Measurements from ENCODE around the gene RNF214. TPM values are rescaled to one million over a fixed set of nuclear protein-coding genes. Genes with fewer than 3 reads are reported as not detected.
A peak's percentile ranks its signal among the peaks of the same experiment; 100 is the strongest.
"Not testable (repeated sequence)": the region's sequence is repeated elsewhere in the genome, so short reads cannot be mapped to it uniquely, and the experiment has no call there.

The RNF214 gene
- total RNA-seq, 1 donor from 2014 or later = 32.1 TPM

- no peak for DNase-seq (ENCODE audit: low spot score)
Observed at GRCh38 chr11:117315285-117316196, 83.1 kb downstream of the RNF214 start.

DNA sequence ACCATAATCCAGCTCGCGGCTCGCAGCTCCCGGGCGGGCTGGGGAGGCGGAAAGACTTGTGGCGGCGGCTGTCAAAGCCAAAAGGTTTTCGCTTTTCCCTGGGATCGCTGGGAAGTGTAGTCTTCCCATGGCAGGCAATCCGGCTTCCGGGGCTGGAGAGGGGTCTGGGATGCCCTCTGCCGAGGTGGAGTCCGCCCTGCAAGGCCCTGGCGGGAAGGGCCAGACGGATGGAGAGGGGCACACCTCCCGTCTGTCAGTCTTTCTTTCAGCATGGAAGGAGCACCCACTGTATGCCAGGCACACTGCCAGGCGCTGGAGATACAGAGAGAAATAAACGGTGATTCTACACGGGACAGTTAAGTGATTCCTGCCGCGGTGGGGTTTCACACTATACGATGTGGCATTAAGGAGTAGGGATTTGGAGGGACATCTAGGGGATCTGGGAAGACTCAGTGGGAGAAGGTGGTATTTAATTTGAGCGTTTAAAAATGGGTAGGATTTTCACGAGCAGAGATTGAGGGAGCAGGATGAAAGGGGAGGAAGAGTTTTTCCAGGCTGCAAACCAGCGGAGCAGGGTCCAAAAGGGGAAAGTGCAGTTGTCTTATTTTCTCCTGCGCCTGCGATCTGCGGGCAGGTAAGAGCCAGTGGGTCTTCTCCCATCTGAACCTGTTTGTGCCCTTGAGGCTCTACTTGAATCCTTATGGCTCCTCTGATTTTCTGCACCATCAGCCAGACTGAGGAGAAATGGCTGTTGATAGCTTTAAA is 83.9 kb downstream of the RNF214 start, which contains the start of gene BACE1:
BACE1 (minus strand) TSS at position 60 of the 765 bp plus-strand sequence. CDS start 461 bp downstream, outside the sequence.
- peak; percentile 82 for DNase-seq (ENCODE audit: low spot score)

- no peak for DNase-seq (ENCODE audit: low spot score)
Observed at GRCh38 chr11:117318738-117319137, 86.3 kb downstream of the RNF214 start.

DNA sequence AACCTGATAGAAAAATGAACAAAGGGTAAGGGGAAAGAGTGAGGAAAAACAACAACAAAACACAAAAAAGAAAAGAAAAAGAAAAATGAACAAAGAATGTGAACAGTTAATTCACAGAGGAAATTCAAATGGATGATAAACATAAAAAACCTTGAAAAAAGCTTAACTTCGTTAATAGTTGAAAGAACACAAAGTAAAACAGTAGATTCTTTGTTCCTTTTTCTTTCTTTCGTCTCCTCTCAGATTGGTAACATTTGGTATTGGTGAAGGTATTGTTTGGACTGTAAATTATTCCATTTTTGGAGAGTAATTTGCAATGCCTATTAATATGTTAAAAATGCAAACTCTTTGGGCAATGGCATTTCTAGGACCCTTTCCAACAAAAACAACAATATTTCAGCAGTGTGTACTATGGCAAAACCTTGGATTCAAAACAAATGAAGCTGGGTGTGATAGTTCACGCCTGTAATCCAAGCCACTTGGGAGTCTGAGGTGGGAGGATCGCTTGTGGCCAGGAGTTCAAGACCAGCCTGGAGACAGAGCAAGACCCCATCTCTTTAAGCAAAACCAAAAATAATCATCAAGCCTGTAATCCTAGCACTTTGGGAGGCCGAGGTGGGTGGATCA is 86.9 kb downstream of the RNF214 start:
- DNase-seq (ENCODE audit: low spot score) = no peak

DNA sequence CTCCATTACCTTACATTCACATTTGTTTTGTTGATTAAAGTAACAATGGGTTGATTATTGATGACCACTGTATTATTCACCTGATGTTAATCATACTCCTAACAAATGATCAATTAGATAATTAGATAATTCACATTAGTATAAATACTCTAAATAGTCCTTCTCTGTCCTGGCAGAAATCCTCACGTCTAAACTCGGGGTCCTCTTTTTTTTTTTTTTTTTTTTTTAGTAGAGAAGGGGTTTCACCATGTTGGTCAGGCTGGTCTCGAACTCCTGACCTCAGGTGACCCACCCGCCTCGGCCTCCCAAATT is 94.7 kb downstream of the RNF214 start:
- DNase-seq (ENCODE audit: low spot score) = not testable (repeated sequence)

GRCh38 chr11:117327567-117328374 is 95.3 kb downstream of the RNF214 start, which contains the start of gene CEP164:
Gene CEP164, plus strand, starts transcription at chr11:117327854. Its CDS starts 10,733 bp downstream, at chr11:117338587.
- DNase-seq (ENCODE audit: low spot score) = peak; percentile 96

DNA sequence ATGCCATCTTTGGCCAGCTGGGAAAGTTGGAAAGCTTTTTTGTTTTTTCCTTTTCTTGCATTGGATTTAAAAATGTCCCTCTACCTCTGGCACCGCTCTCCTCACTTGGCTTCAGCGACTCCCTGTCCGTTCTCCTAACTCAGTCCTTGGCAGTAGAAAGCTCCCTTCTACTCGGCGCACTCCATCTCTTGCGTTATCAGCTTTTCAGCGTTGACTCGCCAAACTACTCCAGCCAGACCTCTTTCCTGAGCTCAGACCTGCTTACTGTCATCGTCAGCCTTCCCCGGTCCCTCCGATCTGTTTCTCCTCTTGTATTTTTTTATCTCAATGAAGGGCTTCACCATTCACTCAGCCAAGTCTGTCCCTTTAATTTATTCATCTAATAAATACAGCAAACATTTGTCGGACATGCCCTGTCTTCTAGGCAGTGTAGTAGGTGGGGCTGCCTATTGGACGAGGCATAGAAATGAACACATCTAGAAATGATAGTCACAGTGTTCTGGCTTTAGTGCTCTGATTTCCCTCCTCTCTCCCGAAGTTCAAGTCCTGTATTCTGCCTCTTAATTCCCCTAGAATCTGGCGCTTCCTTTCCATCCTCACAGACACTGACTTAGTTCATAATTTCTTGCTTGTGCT is 96.0 kb downstream of the RNF214 start:
- DNase-seq (ENCODE audit: low spot score) = peak; percentile 47

- no peak for DNase-seq (ENCODE audit: low spot score)
Observed at GRCh38 chr11:117332843-117333242, 100.4 kb downstream of the RNF214 start.

GRCh38 chr11:117333917-117334316 is 101.4 kb downstream of the RNF214 start:
- no peak for DNase-seq (ENCODE audit: low spot score)

GRCh38 chr11:117334896-117335295 is 102.4 kb downstream of the RNF214 start:
- DNase-seq (ENCODE audit: low spot score) = no peak

GRCh38 chr11:117335399-117335798 is 102.9 kb downstream of the RNF214 start:
- DNase-seq (ENCODE audit: low spot score) = no peak

Other genes starting within 250 kb of the RNF214 start
- 56.5 TPM for gene SIK3, start 134.2 kb upstream of the RNF214 start, total RNA-seq
- gene PAFAH1B2, start 88.4 kb upstream of the RNF214 start, total RNA-seq = 77.2 TPM
- gene SIDT2, start 53.9 kb upstream of the RNF214 start, total RNA-seq = 36.5 TPM
- 1,521 TPM for gene TAGLN, start 33.3 kb upstream of the RNF214 start, total RNA-seq
- gene PCSK7, start 598 bp upstream of the RNF214 start, total RNA-seq = 99.6 TPM
- gene BACE1-AS, start 58.7 kb downstream of the RNF214 start, total RNA-seq = 9.8 TPM
- gene BACE1, start 83.6 kb downstream of the RNF214 start, total RNA-seq = 28.2 TPM
- 49.3 TPM for gene CEP164, start 95.2 kb downstream of the RNF214 start, total RNA-seq